IPS-18a (cell line): ENCODE measurements around the gene ZC3H12A.

Experiments
- H3K27ac ChIP-seq: one replicate; pipeline ENCODE4 v1.5.1; 2013; ENCODE audit warnings: low read length
- H3K27me3 ChIP-seq: one replicate; pipeline ENCODE4 v1.6.1; 2013; ENCODE audit warnings: mild to moderate bottlenecking, low read length; ENCODE audit not compliant: control insufficient read depth, insufficient read depth
- H3K36me3 ChIP-seq: one replicate; pipeline ENCODE4 v1.6.1; 2013; ENCODE audit warnings: low read depth, low read length; ENCODE audit not compliant: control insufficient read depth
- H3K4me1 ChIP-seq: one replicate; pipeline ENCODE4 v1.6.1; 2013; ENCODE audit warnings: low read depth, low read length; ENCODE audit not compliant: control insufficient read depth
- H3K4me3 ChIP-seq: one replicate; pipeline ENCODE4 v1.5.1; 2013; ENCODE audit warnings: low read length
- H3K9ac ChIP-seq: one replicate; pipeline ENCODE4 v1.6.1; 2013; ENCODE audit warnings: mild to moderate bottlenecking, low read length, moderate library complexity
- H3K9me3 ChIP-seq: one replicate; pipeline ENCODE4 v1.6.1; 2013; ENCODE audit warnings: low read depth, low read length; ENCODE audit not compliant: control insufficient read depth

Gene ZC3H12A

GRCh38 chr1:37474697-37475379 is 458 bp downstream of the ZC3H12A start:
- H3K4me3 ChIP-seq: peak overlapping the region; percentile 74
- peaks cover 18% of the 10 kb centered on the region for H3K27me3 ChIP-seq
- H3K27ac ChIP-seq: no peak overlapping the region
- H3K4me1 ChIP-seq: peaks cover 35% of the 10 kb centered on the region
- H3K9ac ChIP-seq: peak overlapping the region; percentile 65
- no peaks in the 10 kb centered on the region for H3K9me3 ChIP-seq
- H3K36me3 ChIP-seq: peaks cover 3% of the 10 kb centered on the region

- Histone ChIP-seq H3K36me3 (peaks cover 9% of the 10 kb centered on the region), H3K27me3 (peaks cover 18% of the 10 kb centered on the region), H3K9me3 (no peaks in the 10 kb centered on the region), H3K27ac (no peak overlapping the region), H3K4me1 (peaks cover 35% of the 10 kb centered on the region), H3K9ac (no peak overlapping the region), H3K4me3 (peak overlapping the region; percentile 74)
Measured at GRCh38 chr1:37475380-37476086, 1.2 kb downstream of the ZC3H12A start.

GRCh38 chr1:37476087-37476452 is 1.7 kb downstream of the ZC3H12A start:
- Histone ChIP-seq H3K4me1 (peaks cover 35% of the 10 kb centered on the region), H3K27ac (no peak overlapping the region), H3K27me3 (peaks cover 18% of the 10 kb centered on the region), H3K4me3 (peak overlapping the region; percentile 74), H3K36me3 (peaks cover 14% of the 10 kb centered on the region), H3K9me3 (no peaks in the 10 kb centered on the region), H3K9ac (no peak overlapping the region)

- H3K9me3 ChIP-seq: no peaks in the 10 kb centered on the region
- peaks cover 35% of the 10 kb centered on the region for H3K4me1 ChIP-seq
- H3K4me3 ChIP-seq: peak overlapping the region; percentile 74
- peaks cover 20% of the 10 kb centered on the region for H3K36me3 ChIP-seq
- H3K27me3 ChIP-seq: peaks cover 18% of the 10 kb centered on the region
- peak overlapping the region; percentile 8 for H3K9ac ChIP-seq
- H3K27ac ChIP-seq: peak overlapping the region; percentile 36
Measured at GRCh38 chr1:37476460-37477197, 2.2 kb downstream of the ZC3H12A start.

GRCh38 chr1:37477198-37477931 is 3.0 kb downstream of the ZC3H12A start:
- Histone ChIP-seq H3K27ac (peak overlapping the region; percentile 74), H3K9ac (peak overlapping the region; percentile 48), H3K27me3 (peaks cover 18% of the 10 kb centered on the region), H3K4me3 (peak overlapping the region; percentile 74), H3K36me3 (peaks cover 26% of the 10 kb centered on the region), H3K4me1 (peaks cover 30% of the 10 kb centered on the region), H3K9me3 (no peaks in the 10 kb centered on the region)

- Histone ChIP-seq H3K36me3 (peaks cover 29% of the 10 kb centered on the region), H3K4me1 (peaks cover 30% of the 10 kb centered on the region), H3K27ac (peak overlapping the region; percentile 74), H3K4me3 (peak overlapping the region; percentile 74), H3K27me3 (peaks cover 12% of the 10 kb centered on the region), H3K9ac (peak overlapping the region; percentile 48), H3K9me3 (no peaks in the 10 kb centered on the region)
Measured at GRCh38 chr1:37477946-37478345, 3.6 kb downstream of the ZC3H12A start.

- Histone ChIP-seq H3K4me3 (no peak overlapping the region), H3K36me3 (peaks cover 29% of the 10 kb centered on the region), H3K27me3 (peaks cover 7% of the 10 kb centered on the region), H3K4me1 (peaks cover 29% of the 10 kb centered on the region), H3K9ac (no peak overlapping the region), H3K27ac (no peak overlapping the region), H3K9me3 (no peaks in the 10 kb centered on the region)
Measured at GRCh38 chr1:37478451-37478881, 4.1 kb downstream of the ZC3H12A start.

GRCh38 chr1:37478890-37479254 is 4.5 kb downstream of the ZC3H12A start:
- H3K27me3 ChIP-seq: peaks cover 3% of the 10 kb centered on the region
- H3K9ac ChIP-seq: no peak overlapping the region
- peaks cover 29% of the 10 kb centered on the region for H3K36me3 ChIP-seq
- H3K9me3 ChIP-seq: no peaks in the 10 kb centered on the region
- no peak overlapping the region for H3K4me3 ChIP-seq
- H3K4me1 ChIP-seq: peaks cover 25% of the 10 kb centered on the region
- H3K27ac ChIP-seq: no peak overlapping the region

GRCh38 chr1:37479255-37480124 is 5.1 kb downstream of the ZC3H12A start:
- Histone ChIP-seq H3K27ac (no peak overlapping the region), H3K9ac (no peak overlapping the region), H3K9me3 (no peaks in the 10 kb centered on the region), H3K4me3 (no peak overlapping the region), H3K36me3 (peaks cover 29% of the 10 kb centered on the region), H3K4me1 (peaks cover 23% of the 10 kb centered on the region), H3K27me3 (no peaks in the 10 kb centered on the region)

- Histone ChIP-seq H3K27ac (no peak overlapping the region), H3K4me3 (no peak overlapping the region), H3K9ac (no peak overlapping the region), H3K36me3 (peaks cover 29% of the 10 kb centered on the region), H3K4me1 (peaks cover 20% of the 10 kb centered on the region), H3K27me3 (no peaks in the 10 kb centered on the region), H3K9me3 (no peaks in the 10 kb centered on the region)
Measured at GRCh38 chr1:37480125-37480466, 5.7 kb downstream of the ZC3H12A start.
